Activated naive CD4-positive, alpha-beta T cell treated with Interleukin-2 at 50 U/mL for 16 hours (primary cell): ENCODE measurements around the gene CAV2.
"Not testable (repeated sequence)": the region's sequence is repeated elsewhere in the genome, so short reads cannot be mapped to it uniquely, and the experiment has no call there.

Source experiments
- DNase-seq: peaks from one replicate; pipeline ENCODE4 v3.0.0-alpha.2; 2020

Gene CAV2, protein sequence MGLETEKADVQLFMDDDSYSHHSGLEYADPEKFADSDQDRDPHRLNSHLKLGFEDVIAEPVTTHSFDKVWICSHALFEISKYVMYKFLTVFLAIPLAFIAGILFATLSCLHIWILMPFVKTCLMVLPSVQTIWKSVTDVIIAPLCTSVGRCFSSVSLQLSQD

DNA sequence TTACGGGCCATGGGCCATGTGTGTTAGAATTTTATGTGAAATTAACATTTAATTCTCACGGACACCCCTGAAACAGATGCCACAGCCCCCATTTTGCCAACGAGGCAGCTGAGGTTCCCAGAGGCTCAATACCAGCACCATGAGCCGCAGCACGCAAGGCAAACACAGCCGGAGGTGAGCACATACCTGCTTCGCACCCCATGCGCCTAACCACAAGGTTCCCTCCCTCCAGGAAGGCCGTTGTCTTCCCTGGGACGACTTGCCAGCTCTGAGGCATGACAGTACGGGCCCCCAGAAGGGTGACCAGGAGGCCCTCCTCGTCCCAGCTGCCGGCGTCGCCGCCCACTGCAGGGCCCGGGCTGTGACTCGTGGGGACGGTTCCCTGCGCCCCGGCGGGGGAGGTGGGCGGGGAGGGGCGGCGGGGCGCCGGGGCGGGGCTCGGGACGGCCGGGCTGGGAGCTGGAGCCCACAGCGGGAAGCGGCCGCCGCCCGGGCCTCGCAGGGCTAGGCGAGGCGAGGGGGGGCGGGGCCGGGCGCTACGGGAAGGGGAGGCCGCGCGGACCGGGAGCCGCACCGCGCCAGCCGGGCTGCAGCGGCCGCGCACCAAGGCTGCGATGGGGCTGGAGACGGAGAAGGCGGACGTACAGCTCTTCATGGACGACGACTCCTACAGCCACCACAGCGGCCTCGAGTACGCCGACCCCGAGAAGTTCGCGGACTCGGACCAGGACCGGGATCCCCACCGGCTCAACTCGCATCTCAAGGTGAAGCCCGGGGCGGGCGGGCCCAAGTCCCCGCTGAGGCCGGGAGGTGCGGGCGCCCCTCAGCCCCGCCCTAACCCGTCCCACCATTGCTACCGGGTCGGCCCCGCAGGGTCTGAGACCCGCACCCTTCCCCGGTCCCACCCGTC is at the start of gene CAV2:
CAV2 (plus strand) TSS at position 571 of the 910 bp plus-strand sequence; CDS start at position 615, 44 bp downstream.
- DNase-seq: peak; percentile 18

DNA sequence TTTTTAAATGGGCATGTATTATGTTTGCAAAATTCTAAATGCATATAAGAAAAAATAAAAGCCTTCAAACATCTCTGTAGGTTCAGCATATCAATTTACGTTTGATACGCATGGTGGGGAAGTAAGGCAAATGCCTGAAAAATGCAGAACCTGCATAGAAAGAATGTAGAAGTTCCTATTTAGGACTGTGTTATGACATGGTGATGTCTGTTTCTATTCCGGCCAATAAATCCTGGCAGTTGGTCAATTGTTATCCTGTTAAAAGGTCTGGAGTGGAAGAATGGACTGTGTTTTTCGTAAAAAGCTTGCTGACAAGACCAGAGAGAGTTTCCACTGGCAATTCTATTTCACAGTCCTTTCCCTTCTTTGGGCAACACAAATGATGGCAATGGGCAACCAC is 49.6 kb upstream of the CAV2 start:
- no peak for DNase-seq

DNA sequence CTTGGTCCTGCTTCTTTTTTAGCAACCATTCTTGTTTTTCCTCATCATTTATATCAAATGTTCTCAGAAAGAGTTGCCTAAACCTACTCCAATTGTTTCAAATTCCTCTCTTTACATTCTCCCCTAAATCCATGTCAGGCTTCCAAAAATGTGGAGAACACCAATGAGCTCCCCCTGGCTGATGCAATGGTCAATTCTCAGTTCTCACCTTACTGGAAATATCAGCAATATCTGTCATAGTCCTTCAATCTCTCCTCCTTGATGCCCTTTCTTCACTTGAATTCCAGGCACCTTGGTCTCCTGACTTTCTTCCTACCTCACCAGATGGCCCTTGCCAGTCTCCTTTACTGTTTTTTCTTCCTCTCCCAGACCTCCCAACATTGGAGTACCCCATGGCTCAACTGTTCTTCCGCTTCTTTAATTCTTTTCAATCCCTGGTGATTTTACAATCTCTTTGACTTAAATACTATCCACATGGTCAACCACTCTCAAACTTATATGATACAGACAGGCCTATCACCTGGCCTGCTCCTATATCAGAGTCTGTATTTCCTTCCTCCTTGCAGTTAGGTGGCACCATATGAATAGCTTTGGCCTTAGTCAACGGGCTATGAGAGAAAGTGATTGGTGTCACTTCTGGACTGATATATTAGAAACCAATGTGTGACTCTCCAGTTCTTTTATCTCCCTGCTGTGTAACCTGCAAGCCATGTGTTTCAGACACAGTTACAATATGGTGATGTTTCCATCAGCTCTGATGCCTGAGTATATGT is 47.4 kb upstream of the CAV2 start:
- no peak for DNase-seq

DNA sequence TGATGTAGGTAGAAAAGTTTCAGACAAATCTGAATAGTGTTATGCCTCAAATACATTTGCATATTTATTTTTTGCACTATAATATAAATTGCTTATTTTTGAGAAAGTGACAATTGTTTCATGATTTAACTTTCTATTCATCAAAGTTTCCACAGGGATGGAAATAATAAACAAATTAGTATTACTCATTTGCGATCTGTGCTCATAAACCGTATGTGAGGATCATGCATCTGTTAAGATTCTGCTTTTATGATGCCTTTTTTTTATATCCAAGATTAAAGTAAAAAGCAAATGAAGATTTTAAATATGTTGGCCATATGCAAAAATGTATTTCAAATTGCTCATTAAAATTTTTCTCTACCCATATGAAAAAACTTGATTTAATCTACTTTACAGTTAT is 45.2 kb upstream of the CAV2 start:
- DNase-seq: no peak

GRCh38 chr7:116455009-116455408 is 44.5 kb upstream of the CAV2 start:
- no peak for DNase-seq

- no peak for DNase-seq
These were observed 44.0 kb upstream of the CAV2 start for GRCh38 chr7:116455499-116455898.

DNA sequence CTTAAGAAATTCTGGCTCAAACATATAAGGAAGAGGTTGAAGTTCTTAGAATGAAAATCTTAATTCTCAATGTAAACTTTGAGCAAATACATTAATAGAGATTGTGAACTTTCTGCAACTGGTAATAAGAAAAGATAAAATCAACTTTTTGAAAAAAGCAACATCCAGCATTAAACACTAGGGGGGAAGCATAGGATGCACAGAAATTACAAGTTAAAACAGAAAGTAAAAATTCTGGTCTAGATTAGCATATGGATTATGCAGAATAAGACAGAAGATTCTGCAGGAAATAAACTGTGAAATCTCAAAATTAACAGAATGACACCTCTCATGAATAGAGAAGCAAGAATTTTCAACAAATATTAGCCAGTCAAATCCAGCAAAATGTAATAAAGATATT is 38.0 kb upstream of the CAV2 start:
- no peak for DNase-seq

- DNase-seq: no peak
These were observed 35.6 kb upstream of the CAV2 start for GRCh38 chr7:116463956-116464355.

DNA sequence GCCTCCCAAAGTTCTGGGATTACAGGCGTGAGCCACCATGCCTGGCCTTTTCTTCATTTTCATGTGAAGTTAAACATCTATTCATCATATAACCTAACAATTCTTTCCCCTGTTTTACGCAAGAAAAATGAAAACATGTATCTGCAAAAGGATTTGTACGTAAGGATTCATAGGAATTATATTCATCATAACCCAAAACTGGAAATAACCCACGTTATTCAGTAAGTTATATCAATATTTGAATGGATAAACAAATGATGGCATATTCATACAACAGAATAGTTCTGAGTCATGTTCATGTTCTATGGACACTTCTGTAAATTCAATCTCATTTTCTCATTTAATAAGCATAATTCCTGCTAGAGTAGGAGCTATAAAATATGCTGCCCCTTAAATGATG is 35.2 kb upstream of the CAV2 start:
- DNase-seq: no peak

DNA sequence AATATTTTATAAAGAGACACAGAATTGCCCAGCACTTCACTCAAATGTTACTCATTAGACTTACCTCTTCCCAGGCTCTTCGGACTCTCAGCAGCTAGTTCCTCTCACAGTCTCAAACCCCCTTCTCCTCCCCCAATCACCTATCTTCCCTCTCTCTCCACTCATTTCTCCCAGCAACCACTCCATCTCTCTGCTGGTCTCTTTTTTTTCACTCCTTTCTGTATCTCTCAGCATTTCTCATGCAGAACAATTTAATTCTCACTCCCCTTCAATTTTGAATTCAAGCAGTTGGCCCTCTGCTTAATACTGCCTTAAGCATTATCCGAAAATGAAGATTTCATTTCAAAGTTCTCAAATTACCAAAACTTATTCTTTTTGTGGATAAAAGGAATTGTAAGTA is 34.4 kb upstream of the CAV2 start:
- DNase-seq: no peak

DNA sequence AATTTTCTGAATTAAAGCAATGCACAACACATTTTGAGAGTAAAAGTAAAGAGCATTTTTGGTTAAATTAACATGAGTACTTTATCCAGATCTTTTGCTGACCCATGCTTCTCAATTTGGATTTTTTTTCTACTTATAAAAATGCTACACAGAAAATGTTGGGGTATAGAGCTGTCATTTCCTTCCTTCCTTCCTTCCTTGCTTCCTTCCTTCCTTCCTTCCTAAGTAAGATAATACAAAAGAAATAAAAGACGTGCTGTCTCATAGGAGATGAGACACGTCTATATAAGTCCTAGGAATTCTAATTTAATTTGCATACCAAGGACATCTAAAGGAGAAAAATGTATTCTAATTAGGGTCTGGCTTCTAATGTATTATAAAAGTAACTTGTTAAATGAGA is 31.0 kb upstream of the CAV2 start:
- no peak for DNase-seq

DNA sequence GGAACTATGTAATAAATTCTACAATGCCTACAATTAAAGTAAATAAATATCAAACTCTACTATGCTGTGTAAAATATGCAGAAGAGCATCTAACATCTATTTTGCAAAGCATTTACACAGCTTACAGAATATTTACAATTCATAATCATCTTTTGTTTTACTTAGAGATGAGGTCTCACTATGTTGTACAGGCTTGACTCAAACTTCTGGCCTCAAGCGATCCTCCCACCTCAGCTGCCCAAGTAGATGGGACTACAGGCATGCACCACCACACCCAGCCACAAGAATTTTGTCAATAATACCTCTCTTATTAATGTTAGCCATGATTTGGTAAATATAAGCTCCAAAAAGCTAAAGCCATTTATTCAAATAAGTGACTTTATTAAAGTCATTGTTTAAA is 21.9 kb upstream of the CAV2 start:
- DNase-seq: no peak

DNA sequence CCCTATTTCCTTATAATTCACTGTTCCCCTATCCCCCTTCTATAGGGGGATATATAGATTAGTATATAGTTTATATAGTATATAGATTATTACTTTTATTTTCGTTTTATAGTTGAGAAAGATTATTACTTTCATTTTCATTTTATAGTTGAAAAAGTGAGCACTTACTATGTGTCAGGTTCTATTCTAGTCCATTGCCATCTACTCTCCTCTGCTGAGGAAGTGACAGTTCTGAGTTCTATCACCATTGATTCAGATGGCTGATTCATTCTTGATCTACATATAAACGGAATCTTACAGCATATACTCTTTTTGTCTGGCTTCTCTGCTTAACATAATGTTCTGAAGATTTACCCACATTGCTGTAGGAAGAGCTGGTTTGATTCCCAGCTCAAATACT is 20.7 kb upstream of the CAV2 start:
- no peak for DNase-seq

- no peak for DNase-seq
These were observed 16.1 kb upstream of the CAV2 start for GRCh38 chr7:116483271-116483942.

DNA sequence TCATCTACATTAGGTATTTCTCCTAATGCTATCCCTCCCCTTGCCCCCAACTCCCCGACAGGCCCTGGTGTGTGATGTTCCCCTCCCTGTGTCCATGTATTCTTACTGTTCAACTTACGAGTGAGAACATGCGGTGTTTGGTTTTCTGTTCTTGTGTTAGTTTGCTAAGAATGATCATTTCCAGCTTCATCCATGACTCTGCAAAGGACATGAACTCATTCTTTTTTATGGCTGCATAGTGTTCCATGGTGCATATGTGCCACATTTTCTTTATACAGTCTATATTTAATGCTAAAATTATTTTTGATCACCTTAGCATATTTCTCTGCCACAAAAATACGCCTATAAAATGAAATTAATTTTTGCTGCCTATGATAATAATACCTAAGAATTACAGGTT is 15.1 kb upstream of the CAV2 start:
- not testable (repeated sequence) for DNase-seq

GRCh38 chr7:116487907-116488521 is 11.5 kb upstream of the CAV2 start:
- DNase-seq: no peak

DNA sequence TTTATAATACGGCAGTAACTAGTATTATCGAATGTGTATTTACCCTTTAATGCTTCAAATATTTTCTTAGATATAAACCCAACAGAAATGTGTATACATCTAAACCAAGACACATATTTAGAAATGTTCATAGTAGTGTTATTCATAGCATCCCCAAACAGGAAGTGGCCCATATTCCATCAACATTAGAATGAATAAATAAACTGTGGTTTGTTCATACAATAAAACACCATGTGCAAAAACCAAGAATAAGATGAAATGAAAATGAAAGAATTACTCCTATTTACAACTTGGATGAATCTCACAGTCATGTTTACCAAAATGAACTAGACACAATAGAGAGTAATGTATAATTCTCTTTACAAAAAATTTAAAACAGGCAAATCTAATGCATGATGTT is 9.2 kb upstream of the CAV2 start:
- no peak for DNase-seq

DNA sequence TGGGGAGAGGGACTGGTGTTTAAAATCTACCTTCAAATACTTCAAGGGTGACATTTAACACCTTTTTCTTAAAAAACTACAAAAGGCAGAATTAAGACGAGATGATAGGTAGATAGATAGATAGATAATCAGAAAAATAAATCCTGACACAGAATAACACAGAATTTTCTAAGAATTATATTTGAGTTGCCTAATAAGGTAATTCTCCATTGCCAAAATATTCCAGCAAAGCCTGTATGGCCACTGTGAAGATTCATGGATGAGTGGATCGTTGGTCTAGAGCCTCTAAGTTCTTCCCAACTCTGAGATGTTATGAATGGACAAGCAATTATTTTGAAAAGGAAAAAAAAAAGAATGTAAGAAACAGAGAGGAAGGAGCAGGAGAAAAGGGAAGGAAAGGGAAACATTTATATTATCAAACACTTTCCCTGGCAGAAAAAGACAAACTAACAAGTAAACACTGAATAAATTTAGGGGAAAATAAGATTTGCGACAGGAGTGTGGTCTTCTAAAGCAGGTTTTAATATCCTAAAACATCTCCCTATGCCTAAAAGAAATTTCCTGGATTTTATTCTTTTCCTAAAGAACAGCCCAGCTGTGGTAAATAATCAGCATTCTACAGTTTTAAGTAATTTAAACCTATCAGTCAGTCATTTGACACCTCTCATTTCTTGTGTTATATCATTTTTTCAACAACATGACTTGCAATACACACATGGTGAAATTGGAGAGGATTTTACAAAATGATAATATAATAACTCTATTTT is 7.5 kb upstream of the CAV2 start:
- DNase-seq: no peak

DNA sequence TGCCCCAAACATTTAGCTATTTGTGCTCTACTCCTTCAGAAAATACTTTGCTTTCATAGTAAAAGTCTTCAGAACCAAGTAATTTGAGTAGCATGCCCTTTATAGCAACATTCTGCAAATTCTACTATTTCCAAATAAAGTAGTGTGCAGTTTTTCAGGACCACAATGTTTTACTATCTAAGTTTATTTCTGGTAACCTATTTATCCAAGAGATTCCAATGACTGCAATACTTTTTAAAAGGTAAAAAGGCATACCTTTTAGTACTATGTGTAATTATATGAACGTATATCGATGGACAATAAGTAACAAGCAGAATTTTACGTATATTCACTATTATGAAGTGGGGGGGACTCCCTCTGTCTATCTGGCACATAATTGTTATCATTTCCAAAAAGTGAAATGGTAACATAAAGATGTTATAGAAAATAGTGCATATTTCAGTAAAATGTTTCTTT is 6.9 kb upstream of the CAV2 start:
- DNase-seq: no peak

- DNase-seq: no peak
These were observed 6.1 kb upstream of the CAV2 start for GRCh38 chr7:116493449-116493848.

- no peak for DNase-seq
These were observed 5.1 kb upstream of the CAV2 start for GRCh38 chr7:116494472-116494871.

DNA sequence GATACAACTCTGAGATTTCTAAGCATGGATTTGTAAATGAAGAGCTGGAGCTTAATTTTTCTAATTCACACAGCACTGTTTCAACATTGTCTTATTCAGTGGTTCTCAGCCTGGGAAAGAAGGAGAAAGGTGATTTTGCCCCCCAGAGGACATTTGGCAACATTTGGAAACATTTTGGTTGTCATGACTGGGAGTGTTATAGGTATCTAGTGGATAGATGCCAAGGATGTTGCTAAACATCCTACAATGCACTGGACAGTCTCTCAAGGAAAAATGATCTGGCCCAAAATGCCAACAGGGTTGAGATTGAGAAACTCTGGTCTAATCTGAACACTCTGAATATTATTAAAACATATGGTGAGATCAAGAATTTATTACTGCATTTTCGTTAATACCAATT is 3.8 kb upstream of the CAV2 start:
- DNase-seq: no peak
